Measurements from ENCODE around the gene CAP1. TPM values are rescaled to one million over a fixed set of nuclear protein-coding genes. Genes with fewer than 3 reads are reported as not detected.

CAP1 gene
- total and polyA plus RNA-seq, 9 of the 15 experiments (the other 6 are each of a cell fraction or from before 2014, with no cell fraction given) = 230 to 658 (median 281) TPM

GRCh38 chr1:40040511-40041465, at the start of gene CAP1 (continued):
- peak; percentile 44 for TF ChIP-seq ARID4B (CRISPR knock-in tag; IDR thresholded peaks at IDR 0.05)
- TF ChIP-seq PHF8 (IDR thresholded peaks at IDR 0.05; ENCODE audit: borderline replicate concordance, low read length) = peak; percentile 71
- peak; percentile 91 for TF ChIP-seq RBFOX2 (IDR thresholded peaks at IDR 0.05; ENCODE audit: low read depth, low read length)
- no peak for TF ChIP-seq ZNF561 (CRISPR knock-in tag; conservative IDR thresholded peaks at IDR 0.05)
- peak; percentile 72 for TF ChIP-seq NR2C1 (IDR thresholded peaks at IDR 0.05)
- peak; percentile 80 for TF ChIP-seq NR2C1 (tag; IDR thresholded peaks at IDR 0.05)
- no peak for TF ChIP-seq PURB (CRISPR knock-in tag; IDR thresholded peaks at IDR 0.05; ENCODE audit: low read depth)
- TF ChIP-seq MXI1 (IDR thresholded peaks at IDR 0.05; ENCODE audit: low read depth, low read length) = 0 out of 2 replicates have a peak, but pooled peaks have one; percentile 29
- 0 out of 2 replicates have a peak, but pooled peaks have one; percentile 1 for TF ChIP-seq MAFK (IDR thresholded peaks at IDR 0.05; ENCODE audit: low read length)
- TF ChIP-seq BHLHE40 (IDR thresholded peaks at IDR 0.05; ENCODE audit: low read length) = peak; percentile 36; the same call in 1 of the 2 replicates
- peak; percentile 60 for TF ChIP-seq NEUROD1 (IDR thresholded peaks at IDR 0.05; ENCODE audit: borderline replicate concordance, low read depth, low read length, partially characterized antibody)
- peak; percentile 77 to 80 for TF ChIP-seq MNT (conservative IDR thresholded peaks at IDR 0.05)
- TF ChIP-seq KLF6 (CRISPR knock-in tag; IDR thresholded peaks at IDR 0.05; ENCODE audit: borderline replicate concordance) = peak; percentile 88; the same call in 1 of the 2 replicates
- no peak for TF ChIP-seq ZNF586 (CRISPR knock-in tag; conservative IDR thresholded peaks at IDR 0.05)
- TF ChIP-seq LCOR (CRISPR knock-in tag; IDR thresholded peaks at IDR 0.05) = peak; percentile 70
- TF ChIP-seq HIVEP1 (CRISPR knock-in tag; IDR thresholded peaks at IDR 0.05) = no peak
- no peak for TF ChIP-seq ZNF780A (CRISPR knock-in tag; IDR thresholded peaks at IDR 0.05)
- peak; percentile 50 to 56; a peak in 3 of 4 replicates for TF ChIP-seq SIX5 (IDR thresholded peaks at IDR 0.05; ENCODE audit: borderline replicate concordance in 1 of 2, insufficient read depth in 1 of 2, low read depth in 1 of 2, low read length in 2 of 2)
- no peak for TF ChIP-seq NCOA2 (IDR thresholded peaks at IDR 0.05; ENCODE audit: partially characterized antibody in 2 of 2)
- peak; percentile 85 for TF ChIP-seq KDM2B (CRISPR knock-in tag; IDR thresholded peaks at IDR 0.05)
